Astrocyte of the spinal cord (primary cell): Measurements from ENCODE around the gene CAMKK1.

ENCODE experiments used
- DNase-seq: peaks from one replicate; pipeline ENCODE4 v3.0.0; 2011; ENCODE audit warnings: low read depth, low spot score
- H3K4me3 ChIP-seq: 2 replicates; pipeline ENCODE4 v1.5.1; 2011; ENCODE audit warnings: low read depth, mild to moderate bottlenecking, low read length, moderate library complexity
- CTCF ChIP-seq: IDR thresholded peaks from 2 replicates; pipeline ENCODE4 v1.5.1; 2012; ENCODE audit warnings: low read depth, mild to moderate bottlenecking, low read length, inconsistent platforms
- in situ Hi-C: cut with HindIII; loops from 2 replicates; pipeline ENCODE4 v1.10.0; 2017; ENCODE audit warnings: low sequenced_read_pairs

CAMKK1 gene

GRCh38 chr17:3929181-3929580 is 36.3 kb upstream of the CAMKK1 start:
- H3K4me3 ChIP-seq: no peak overlapping the region
- in situ Hi-C loops: no loop called here

GRCh38 chr17:3928406-3928805 is 35.6 kb upstream of the CAMKK1 start:
- H3K4me3 ChIP-seq: no peak overlapping the region
- in situ Hi-C loops: no loop called here
- TF ChIP-seq CTCF: no peak
- no peak for DNase-seq

More at GRCh38 chr17:3929181-3929580, 36.3 kb upstream of the CAMKK1 start:
- no peak for TF ChIP-seq CTCF
- DNase-seq: no peak

GRCh38 chr17:3927628-3928340 is 34.9 kb upstream of the CAMKK1 start:
- DNase-seq: no peak
- no peak for TF ChIP-seq CTCF
- no peak overlapping the region for H3K4me3 ChIP-seq
- in situ Hi-C loops: no loop called here

DNA sequence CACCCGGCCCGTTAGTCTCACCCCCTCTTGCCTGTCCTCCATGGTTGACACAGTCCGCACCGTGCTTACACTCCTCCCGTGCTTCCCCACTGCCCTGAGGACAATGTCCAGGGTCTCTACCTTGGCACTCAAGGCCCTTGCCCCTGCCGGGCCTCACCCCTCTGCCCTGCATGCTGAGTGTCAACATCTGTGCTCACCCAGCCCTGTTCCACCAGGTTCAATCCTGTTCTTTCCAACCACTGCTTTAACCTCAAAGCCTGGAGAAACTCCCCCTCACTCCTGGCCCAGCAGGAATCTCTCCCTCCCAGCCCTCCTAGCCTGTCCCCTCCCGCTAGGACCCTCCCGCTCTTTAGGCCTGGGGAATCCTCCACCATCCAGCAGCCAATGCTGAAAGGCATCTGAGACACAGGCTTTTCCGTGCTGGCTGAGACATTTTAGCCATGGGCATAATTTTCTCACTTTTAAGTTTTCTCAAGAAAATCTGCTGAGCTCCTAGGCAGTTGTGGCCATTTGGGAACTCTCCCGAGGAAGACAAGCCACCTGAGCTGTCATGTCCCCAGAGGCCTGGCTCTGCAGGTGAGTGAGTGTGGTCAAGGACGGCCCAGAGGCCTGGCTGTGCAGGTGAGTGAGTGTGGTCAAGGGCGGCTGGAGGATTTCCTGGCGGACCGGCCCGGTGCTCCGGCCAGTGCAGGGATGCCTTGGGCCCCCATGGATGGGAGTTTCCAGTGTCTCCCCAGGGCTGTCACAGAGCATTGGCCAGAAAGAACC is 34.2 kb upstream of the CAMKK1 start:
- in situ Hi-C loops: no loop called here
- no peak for TF ChIP-seq CTCF
- H3K4me3 ChIP-seq: no peak overlapping the region
- no peak for DNase-seq

- no peak for TF ChIP-seq CTCF
- no peak overlapping the region for H3K4me3 ChIP-seq
- in situ Hi-C loops: no loop called here
- no peak for DNase-seq
These were observed 33.0 kb upstream of the CAMKK1 start for GRCh38 chr17:3925684-3926485.

DNA sequence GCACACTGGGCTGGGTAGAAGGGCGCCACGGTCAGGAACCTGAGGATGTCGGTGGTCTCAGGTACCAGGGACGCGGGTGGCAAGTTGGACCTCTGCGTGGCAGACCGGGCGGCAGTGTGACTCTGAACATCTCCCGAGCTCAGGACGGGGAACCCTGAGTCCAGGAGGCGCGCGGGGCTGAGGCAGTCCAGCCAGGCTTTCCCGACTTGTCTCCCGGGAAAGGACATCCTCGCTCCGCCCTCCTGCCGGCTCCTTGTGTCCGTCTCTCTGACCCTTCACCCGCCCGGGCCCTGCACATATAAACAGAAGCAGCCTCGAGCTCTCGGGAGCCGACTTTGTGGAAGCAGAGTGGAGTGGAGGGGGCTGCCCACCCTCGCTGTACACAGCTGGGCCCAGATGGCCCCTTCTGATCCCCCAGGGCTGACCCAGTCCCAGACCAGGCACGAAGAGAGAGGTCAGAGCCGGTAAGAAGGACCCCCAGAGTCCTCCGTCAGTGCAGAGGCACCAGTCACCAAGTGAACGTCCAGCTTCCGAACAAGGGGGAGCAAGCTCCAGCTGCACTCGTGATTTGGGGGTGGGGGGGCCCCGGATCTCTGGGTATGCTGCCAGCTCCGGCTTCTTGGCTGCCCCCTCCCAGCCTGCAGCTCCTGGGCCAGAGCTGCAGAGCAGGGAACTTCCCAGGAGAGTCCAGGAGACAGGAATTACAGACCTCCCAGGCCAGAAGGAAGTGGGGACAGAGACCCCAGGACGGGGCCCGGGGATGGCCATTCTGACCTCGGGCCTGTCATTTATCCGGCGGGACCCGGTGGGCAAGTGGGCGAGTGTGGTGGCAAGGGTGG is 31.9 kb upstream of the CAMKK1 start:
- H3K4me3 ChIP-seq: no peak overlapping the region
- in situ Hi-C loops: no loop called here
- TF ChIP-seq CTCF: no peak
- DNase-seq: no peak
